ENCODE measurements around the gene RHBDF2. TPM values are rescaled to one million over a fixed set of nuclear protein-coding genes. Genes with fewer than 3 reads are reported as not detected.
A peak's percentile ranks its signal among the peaks of the same experiment; 100 is the strongest.

Gene RHBDF2
- total RNA-seq, 1 donor from 2014 or later: 34.6 TPM

DNA sequence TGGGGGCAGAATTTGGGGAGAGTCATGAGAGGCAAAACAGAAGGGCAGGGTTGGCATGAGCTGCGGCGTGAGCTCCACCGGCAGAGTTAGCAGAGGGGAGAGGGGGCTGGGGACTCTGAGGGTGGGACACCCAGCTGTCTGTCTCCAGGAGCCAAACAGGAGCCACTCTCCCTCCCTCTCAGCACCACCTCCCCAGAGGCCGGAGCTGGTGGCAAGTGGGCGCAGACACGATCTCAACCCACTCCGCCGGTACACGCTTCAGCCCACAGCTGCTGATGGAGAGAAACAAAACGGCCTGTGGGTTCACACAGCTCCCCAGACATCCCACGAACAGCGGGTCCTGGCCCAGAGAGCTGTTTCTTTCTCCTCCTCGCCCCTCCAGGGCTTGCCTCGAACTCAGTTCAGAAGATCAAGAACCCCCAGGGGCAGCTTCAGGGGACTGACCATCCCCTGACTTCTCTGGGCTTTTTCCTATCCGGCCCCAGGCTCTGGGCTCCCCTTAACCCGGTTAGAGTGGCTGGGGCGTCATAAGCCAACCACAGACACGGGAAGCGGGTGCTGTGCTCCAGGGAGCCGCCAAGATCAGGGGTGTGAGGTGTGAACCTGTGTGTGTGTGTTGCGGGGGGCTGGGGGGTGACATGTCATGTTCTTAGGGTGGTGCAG, 7.6 kb downstream of the RHBDF2 start:
- Histone ChIP-seq H3K27ac (peak overlapping the region; percentile 74), H3K4me1 (peaks cover 58% of the 10 kb centered on the region), H3K9me3 (no peaks in the 10 kb centered on the region), H3K4me3 (peak overlapping the region in 1 of 2 donors; percentile 4), H3K36me3 (no peaks in the 10 kb centered on the region), H3K27me3 (no peaks in the 10 kb centered on the region)
- no peak for DNase-seq (ENCODE audit: extremely low spot score in 2 of 2)
- TF ChIP-seq POLR2A (IDR thresholded peaks at IDR 0.05) (no peak), POLR2AphosphoS5 (IDR thresholded peaks at IDR 0.05; ENCODE audit: insufficient read depth in 1 of 2, low read depth in 1 of 2) (peak in 1 of 2 donors; percentile 21), CTCF (IDR thresholded peaks at IDR 0.05) (no peak)
- intact Hi-C loops (cut with DNase I): loop anchor here (10.0 kb wide), 1 partner anchor 189 kb away; the partner anchor contains the start of gene QRICH2

GRCh38 chr17:76492989-76493501, 8.2 kb downstream of the RHBDF2 start:
- intact Hi-C loops (cut with DNase I): loop anchor here (10.0 kb wide), 1 partner anchor 188 kb away; the partner anchor contains the start of gene QRICH2
- peaks cover 52% of the 10 kb centered on the region for H3K4me1 ChIP-seq
- no peak for DNase-seq (ENCODE audit: extremely low spot score in 2 of 2)
- H3K27me3 ChIP-seq: no peaks in the 10 kb centered on the region
- no peaks in the 10 kb centered on the region for H3K9me3 ChIP-seq
- H3K4me3 ChIP-seq: peak overlapping the region; percentile 4 to 10
- peak overlapping the region; percentile 74 for H3K27ac ChIP-seq
- no peaks in the 10 kb centered on the region for H3K36me3 ChIP-seq
- TF ChIP-seq CTCF (IDR thresholded peaks at IDR 0.05) (no peak), POLR2AphosphoS5 (IDR thresholded peaks at IDR 0.05; ENCODE audit: insufficient read depth in 1 of 2, low read depth in 1 of 2) (peak in 1 of 2 donors; percentile 42), POLR2A (IDR thresholded peaks at IDR 0.05) (no peak)

- Histone ChIP-seq H3K9me3 (no peaks in the 10 kb centered on the region), H3K27ac (peak overlapping the region; percentile 74), H3K4me1 (peaks cover 45% of the 10 kb centered on the region), H3K4me3 (peak overlapping the region; percentile 4 to 10), H3K36me3 (no peaks in the 10 kb centered on the region), H3K27me3 (no peaks in the 10 kb centered on the region)
- TF ChIP-seq POLR2AphosphoS5 (IDR thresholded peaks at IDR 0.05; ENCODE audit: insufficient read depth in 1 of 2, low read depth in 1 of 2) (no peak), POLR2A (IDR thresholded peaks at IDR 0.05) (no peak), CTCF (IDR thresholded peaks at IDR 0.05) (no peak)
- intact Hi-C loops (cut with DNase I): loop anchor here (10.0 kb wide), 1 partner anchor 188 kb away; the partner anchor contains the start of gene QRICH2
- DNase-seq (ENCODE audit: extremely low spot score in 2 of 2): no peak
These were observed 8.9 kb downstream of the RHBDF2 start for GRCh38 chr17:76492123-76492988.

- H3K4me1 ChIP-seq: peaks cover 37% of the 10 kb centered on the region
- TF ChIP-seq POLR2AphosphoS5 (IDR thresholded peaks at IDR 0.05; ENCODE audit: insufficient read depth in 1 of 2, low read depth in 1 of 2) (no peak), POLR2A (IDR thresholded peaks at IDR 0.05) (no peak), CTCF (IDR thresholded peaks at IDR 0.05) (no peak)
- intact Hi-C loops (cut with DNase I): loop anchor here (10.0 kb wide), 1 partner anchor 187 kb away; the partner anchor contains the start of gene QRICH2
These were observed 9.7 kb downstream of the RHBDF2 start for GRCh38 chr17:76491271-76492122.

More at GRCh38 chr17:76491271-76492122, 9.7 kb downstream of the RHBDF2 start:
- Histone ChIP-seq H3K27me3 (no peaks in the 10 kb centered on the region), H3K27ac (peak overlapping the region; percentile 74), H3K9me3 (no peaks in the 10 kb centered on the region), H3K36me3 (no peaks in the 10 kb centered on the region), H3K4me3 (no peak overlapping the region)
- no peak for DNase-seq (ENCODE audit: extremely low spot score in 2 of 2)
